Left lung (tissue), 10 donors: ENCODE data around the gene SCRG1. TPM values are rescaled to one million over a fixed set of nuclear protein-coding genes. Genes with fewer than 3 reads are reported as not detected.

ENCODE experiments used
- ATAC-seq: fragments of 200-7000 bp; cut with Tn5 transposase; one replicate; pipeline ENCODE4 v1.9.1; 2020; ENCODE audit warnings: moderate library complexity
- DNase-seq, 4 donors: peaks; one replicate each; pipeline ENCODE4 v3.0.0-alpha.2; 2013 to 2020
- H3K27ac ChIP-seq, 2 donors: fragments of 200-600 bp; sonication (generic) in 1 of 2; one replicate each; pipeline versions ENCODE4 v1.5.0 to v1.8.0; 2020 to 2021
- H3K27me3 ChIP-seq, 2 donors: fragments of 200-600 bp; sonication (generic) in 1 of 2; one replicate each; pipeline versions ENCODE4 v1.5.0 to v1.8.0; 2020 to 2021
- H3K36me3 ChIP-seq, 2 donors: fragments of 200-600 bp; sonication (generic) in 1 of 2; one replicate each; pipeline versions ENCODE4 v1.5.0 to v1.8.0; 2020 to 2021
- H3K4me1 ChIP-seq, 2 donors: fragments of 200-600 bp; one replicate each; pipeline ENCODE4 v1.8.0; 2021
- H3K4me3 ChIP-seq, 2 donors: fragments of 200-600 bp; sonication (generic) in 1 of 2; one replicate each; pipeline versions ENCODE4 v1.5.0 to v1.8.0; 2020 to 2021; ENCODE audit warnings: mild to moderate bottlenecking in 1 of 2
- H3K9me3 ChIP-seq, 2 donors: fragments of 200-600 bp; sonication (generic) in 1 of 2; one replicate each; pipeline versions ENCODE4 v1.5.0 to v1.8.0; 2020 to 2021
- CTCF ChIP-seq, 2 donors: fragments of 200-600 bp; sonication (generic) in 1 of 2; IDR thresholded peaks; one replicate each; pipeline versions ENCODE4 v1.5.0 to v1.8.0; 2021; ENCODE audit warnings: antibody characterized with exemption in 2 of 2
- intact Hi-C, 2 donors: fragments of 100-400 bp; cut with DNase I; formaldehyde crosslinking; loops; one replicate each; pipeline versions ENCODE4 v1.11.2 to v1.14.2; 2022
- polyA plus RNA-seq, 6 donors: library from polyadenylated mRNA; unstranded; fragments of 120-200 nt; gene quantifications; one replicate each; pipeline ENCODE4 v1.2.1, GENCODE V29; 2013; ENCODE audit not compliant: insufficient read length in 6 of 6
- total RNA-seq, 2 donors: library from RNA; stranded (reverse); fragmentation: NEBNext Ultra II Directional; extraction: Animal tissue kit (Norgen Biotek cat#: 25700); gene quantifications; one replicate each; pipeline ENCODE4 v1.2.1, GENCODE V29; 2021
- donor health status: DM: no; HTN: yes; CAD: no.
- donor health status: DM: no; HTN: no; CAD: no.

The SCRG1 gene
- total and polyA plus RNA-seq, 8 donors: 0.36 to 0.85 (median 0.56) TPM

GRCh38 chr4:173367946-173368345 lies 31.0 kb downstream of the SCRG1 start:
- ATAC-seq: no peak
- H3K36me3 ChIP-seq: no peaks in the 10 kb centered on the region
- no peak for DNase-seq
- intact Hi-C loops: no loop called here
- no peak overlapping the region for H3K4me3 ChIP-seq
- peaks cover 0 to 23% of the 10 kb centered on the region in 2 donors for H3K4me1 ChIP-seq
- H3K9me3 ChIP-seq: no peaks in the 10 kb centered on the region
- TF ChIP-seq CTCF (IDR thresholded peaks at IDR 0.05): no peak
- H3K27ac ChIP-seq: no peak overlapping the region
- H3K27me3 ChIP-seq: no peaks in the 10 kb centered on the region

- no peak for TF ChIP-seq CTCF (IDR thresholded peaks at IDR 0.05)
- H3K27me3 ChIP-seq: no peaks in the 10 kb centered on the region
- intact Hi-C loops: no loop called here
- no peaks in the 10 kb centered on the region for H3K9me3 ChIP-seq
- DNase-seq (no peak), ATAC-seq (no peak)
- no peak overlapping the region for H3K27ac ChIP-seq
- no peak overlapping the region for H3K4me3 ChIP-seq
- no peaks in the 10 kb centered on the region for H3K36me3 ChIP-seq
- H3K4me1 ChIP-seq: peaks cover 0 to 16% of the 10 kb centered on the region in 2 donors
These were observed 31.6 kb downstream of the SCRG1 start for GRCh38 chr4:173367285-173367684.

GRCh38 chr4:173365359-173365996 lies 33.4 kb downstream of the SCRG1 start:
- H3K27me3 ChIP-seq: no peaks in the 10 kb centered on the region
- TF ChIP-seq CTCF (IDR thresholded peaks at IDR 0.05): no peak
- H3K36me3 ChIP-seq: no peaks in the 10 kb centered on the region
- no peaks in the 10 kb centered on the region for H3K9me3 ChIP-seq
- DNase-seq (no peak), ATAC-seq (no peak)
- H3K4me3 ChIP-seq: no peak overlapping the region
- H3K27ac ChIP-seq: no peak overlapping the region
- intact Hi-C loops: no loop called here
- H3K4me1 ChIP-seq: peaks cover 0 to 14% of the 10 kb centered on the region in 2 donors

GRCh38 chr4:173362666-173363065 lies 36.2 kb downstream of the SCRG1 start:
- no peaks in the 10 kb centered on the region for H3K9me3 ChIP-seq
- H3K4me3 ChIP-seq: no peak overlapping the region
- intact Hi-C loops: no loop called here
- no peaks in the 10 kb centered on the region for H3K36me3 ChIP-seq
- H3K4me1 ChIP-seq: peaks cover 0 to 5% of the 10 kb centered on the region in 2 donors
- no peak for TF ChIP-seq CTCF (IDR thresholded peaks at IDR 0.05)
- no peak overlapping the region for H3K27ac ChIP-seq
- DNase-seq (no peak), ATAC-seq (no peak)
- no peaks in the 10 kb centered on the region for H3K27me3 ChIP-seq

- ATAC-seq (peak; percentile 19), DNase-seq (no peak)
- no peaks in the 10 kb centered on the region for H3K4me1 ChIP-seq
- H3K27me3 ChIP-seq: no peaks in the 10 kb centered on the region
- intact Hi-C loops: no loop called here
- H3K4me3 ChIP-seq: no peak overlapping the region
- TF ChIP-seq CTCF (IDR thresholded peaks at IDR 0.05): no peak
- H3K27ac ChIP-seq: no peak overlapping the region
- H3K9me3 ChIP-seq: no peaks in the 10 kb centered on the region
- H3K36me3 ChIP-seq: no peaks in the 10 kb centered on the region
These were observed 38.2 kb downstream of the SCRG1 start for GRCh38 chr4:173360587-173361221.
